ENCODE data around the gene MTERF1. TPM values are rescaled to one million over a fixed set of nuclear protein-coding genes. Genes with fewer than 3 reads are reported as not detected.

Gene MTERF1
- polyA plus RNA-seq, 3 donors, result 3.6 to 4.6 (median 4.0) TPM

GRCh38 chr7:91872069-91872468, 8.4 kb downstream of the MTERF1 start:
- no peak overlapping the region for H3K4me3 ChIP-seq (replicated peaks in 1 of 3; ENCODE audit: low read depth in 2 of 3, low read length in 3 of 3)
- H4K20me1 ChIP-seq (ENCODE audit: insufficient read depth, low read length), result peaks cover 4% of the 10 kb centered on the region
- H3K4me1 ChIP-seq (ENCODE audit: control insufficient read depth in 1 of 2, insufficient read depth in 2 of 2, low read length in 2 of 2), result peaks cover 3 to 12% of the 10 kb centered on the region in 2 donors
- no peak overlapping the region for H3K4me2 ChIP-seq (replicated peaks; ENCODE audit: extremely low read depth, low read length, poor library complexity, severe bottlenecking)
- peaks cover 14% of the 10 kb centered on the region for H3K4me1 Mint-ChIP-seq
- H3K36me3 Mint-ChIP-seq, result peaks cover 35 to 38% of the 10 kb centered on the region in 2 donors
- H3K27ac Mint-ChIP-seq, result no peak overlapping the region
- no peak overlapping the region for H2AFZ ChIP-seq (ENCODE audit: insufficient read depth, low read depth, low read length, poor library complexity, severe bottlenecking)
- no peak overlapping the region for H3K4me3 Mint-ChIP-seq
- no peak for TF ChIP-seq CTCF (IDR thresholded peaks at IDR 0.05)
- no peak overlapping the region for H3K27ac ChIP-seq (ENCODE audit: low read depth in 1 of 2, low read length in 2 of 2)
- peaks cover 23% of the 10 kb centered on the region for H3K79me2 ChIP-seq (ENCODE audit: insufficient read depth, low read length)
- H3K27me3 Mint-ChIP-seq (ENCODE audit: low read depth in 3 of 3), result no peaks in the 10 kb centered on the region
- DNase-seq, result no peak
- no peaks in the 10 kb centered on the region for H3K9me3 ChIP-seq (replicated peaks in 1 of 2; ENCODE audit: control insufficient read depth in 1 of 2, insufficient read depth in 1 of 2, low read length in 2 of 2)
- peaks cover 0 to 2% (median 0%) of the 10 kb centered on the region in 7 donors for H3K9me3 Mint-ChIP-seq
- H3K9ac ChIP-seq (ENCODE audit: insufficient read depth, low read length, poor library complexity, severe bottlenecking), result no peak overlapping the region
- intact Hi-C loops (cut with micrococcal nuclease), result no loop called here
- H3K36me3 ChIP-seq (replicated peaks in 1 of 2; ENCODE audit: control insufficient read depth in 1 of 2, insufficient read depth in 2 of 2, low read length in 2 of 2), result peaks cover 14 to 32% of the 10 kb centered on the region in 2 donors
- H3K27me3 ChIP-seq (ENCODE audit: control insufficient read depth in 2 of 2, insufficient read depth in 2 of 2, low read length in 2 of 2), result no peaks in the 10 kb centered on the region

GRCh38 chr7:91869661-91870060, 10.8 kb downstream of the MTERF1 start:
- Mint-ChIP-seq H3K9me3 (peaks cover 0 to 3% (median 1%) of the 10 kb centered on the region in 7 donors), H3K4me3 (no peak overlapping the region), H3K4me1 (no peaks in the 10 kb centered on the region), H3K27ac (no peak overlapping the region), H3K36me3 (peaks cover 26 to 28% of the 10 kb centered on the region in 2 donors), H3K27me3 (ENCODE audit: low read depth in 3 of 3) (no peaks in the 10 kb centered on the region)
- no peak overlapping the region for H3K27ac ChIP-seq (ENCODE audit: low read depth in 1 of 2, low read length in 2 of 2)
- H4K20me1 ChIP-seq (ENCODE audit: insufficient read depth, low read length), result peaks cover 4% of the 10 kb centered on the region
- no peaks in the 10 kb centered on the region for H3K9me3 ChIP-seq (replicated peaks in 1 of 2; ENCODE audit: control insufficient read depth in 1 of 2, insufficient read depth in 1 of 2, low read length in 2 of 2)
- H3K4me2 ChIP-seq (replicated peaks; ENCODE audit: extremely low read depth, low read length, poor library complexity, severe bottlenecking), result no peak overlapping the region
- no peak overlapping the region for H3K4me3 ChIP-seq (replicated peaks in 1 of 3; ENCODE audit: low read depth in 2 of 3, low read length in 3 of 3)
- peaks cover 8% of the 10 kb centered on the region for H3K79me2 ChIP-seq (ENCODE audit: insufficient read depth, low read length)
- no peak for DNase-seq
- no peak overlapping the region for H3K9ac ChIP-seq (ENCODE audit: insufficient read depth, low read length, poor library complexity, severe bottlenecking)
- intact Hi-C loops (cut with micrococcal nuclease), result no loop called here
- no CpG with 5 or more reads among the region's 1 CpG for WGBS (ENCODE audit: insufficient coverage)
- H3K27me3 ChIP-seq (ENCODE audit: control insufficient read depth in 2 of 2, insufficient read depth in 2 of 2, low read length in 2 of 2), result no peaks in the 10 kb centered on the region
- no peak for TF ChIP-seq CTCF (IDR thresholded peaks at IDR 0.05)
- peaks cover 12 to 31% of the 10 kb centered on the region in 2 donors for H3K36me3 ChIP-seq (replicated peaks in 1 of 2; ENCODE audit: control insufficient read depth in 1 of 2, insufficient read depth in 2 of 2, low read length in 2 of 2)
- H2AFZ ChIP-seq (ENCODE audit: insufficient read depth, low read depth, low read length, poor library complexity, severe bottlenecking), result no peak overlapping the region
- H3K4me1 ChIP-seq (ENCODE audit: control insufficient read depth in 1 of 2, insufficient read depth in 2 of 2, low read length in 2 of 2), result no peaks in the 10 kb centered on the region
